Keratinocyte (primary cell): Measurements from ENCODE around the gene SPRTN. TPM values are rescaled to one million over a fixed set of nuclear protein-coding genes. Genes with fewer than 3 reads are reported as not detected.
A peak's percentile ranks its signal among the peaks of the same experiment; 100 is the strongest.

ENCODE experiments used
- DNase-seq: peaks from one replicate; pipeline ENCODE4 v3.0.0-alpha.2; 2011; ENCODE audit warnings: low read depth, missing footprints, low spot score
- FAIRE-seq: peaks from 2 replicates; lab custom pipeline; 2011; peaks lifted over from hg19 to GRCh38; lab: Jason Lieb, UNC
- H2AFZ ChIP-seq: 2 replicates; pipeline ENCODE4 v1.6.0; 2012; ENCODE audit warnings: low read length, control low read depth, inconsistent platforms; ENCODE audit not compliant: control insufficient read depth
- H3K27ac ChIP-seq: 2 replicates; pipeline ENCODE4 v1.5.1; 2011; ENCODE audit warnings: low read length; ENCODE audit not compliant: control insufficient read depth, insufficient read depth
- H3K27me3 ChIP-seq: 3 replicates; pipeline ENCODE4 v1.6.0; 2011; ENCODE audit warnings: low read length; ENCODE audit not compliant: control insufficient read depth, insufficient read depth; ENCODE audit errors: extremely low read depth
- H3K36me3 ChIP-seq, 2 experiments: 2 replicates in 1 of 2; 3 replicates in 1 of 2; pipeline ENCODE4 v1.5.1; 2011; ENCODE audit warnings: low read length in 2 of 2, mild to moderate bottlenecking in 1 of 2; ENCODE audit not compliant: control insufficient read depth in 2 of 2, insufficient read depth in 2 of 2; ENCODE audit errors: extremely low read depth in 1 of 2
- H3K4me1 ChIP-seq: 3 replicates; pipeline ENCODE4 v1.5.1; 2011; ENCODE audit warnings: low read length; ENCODE audit not compliant: control insufficient read depth, insufficient read depth; ENCODE audit errors: extremely low read depth
- H3K4me2 ChIP-seq: 3 replicates; pipeline ENCODE4 v1.6.0; 2011; ENCODE audit warnings: low read depth, low read length; ENCODE audit not compliant: control insufficient read depth, insufficient read depth; ENCODE audit errors: extremely low read depth
- H3K4me3 ChIP-seq, 3 experiments: fragments of 200-600 bp in 1 of 3; sonication (generic) in 1 of 3; 2 replicates in 2 of 3; 3 replicates in 1 of 3; pipeline ENCODE4 v1.5.1; 2011 to 2016; ENCODE audit warnings: low read length in 3 of 3, mild to moderate bottlenecking in 3 of 3, control low read depth in 2 of 3, inconsistent platforms in 1 of 3, low read depth in 1 of 3, mixed read lengths in 1 of 3, mixed run types in 1 of 3, moderate library complexity in 1 of 3; ENCODE audit not compliant: control insufficient read depth in 2 of 3, insufficient read depth in 2 of 3; ENCODE audit errors: extremely low read depth in 1 of 3
- H3K79me2 ChIP-seq: 2 replicates; pipeline ENCODE4 v1.6.0; 2012; ENCODE audit warnings: low read length; ENCODE audit not compliant: control insufficient read depth, insufficient read depth
- H3K9ac ChIP-seq: 3 replicates; pipeline ENCODE4 v1.6.0; 2011; ENCODE audit warnings: low read length; ENCODE audit not compliant: control insufficient read depth, insufficient read depth; ENCODE audit errors: extremely low read depth
- H3K9me1 ChIP-seq: 3 replicates; pipeline ENCODE4 v1.6.0; 2011; ENCODE audit warnings: low read length; ENCODE audit not compliant: control insufficient read depth, insufficient read depth; ENCODE audit errors: extremely low read depth
- H3K9me3 ChIP-seq: 2 replicates; pipeline ENCODE4 v1.5.1; 2012; ENCODE audit warnings: low read depth, low read length; ENCODE audit not compliant: control insufficient read depth
- H4K20me1 ChIP-seq: 3 replicates; pipeline ENCODE4 v1.6.0; 2011; ENCODE audit warnings: low read length; ENCODE audit not compliant: control insufficient read depth, insufficient read depth; ENCODE audit errors: extremely low read depth
- EZH2 ChIP-seq: IDR thresholded peaks from one replicate; pipeline ENCODE4 v1.6.1; 2012; ENCODE audit warnings: inconsistent platforms, mild to moderate bottlenecking, low read length, moderate library complexity
- dilution Hi-C: fragments of 300-500 bp; cut with MboI; formaldehyde crosslinking; loops from one replicate; pipeline ENCODE4 v1.7.0; 2020; ENCODE audit warnings: low sequenced_read_pairs; ENCODE audit not compliant: extremely low pct_ligation_motif_present
- polyA plus RNA-seq, 5 experiments: library from polyadenylated mRNA; depleted of rRNA in 3 of 5; stranded (reverse) in 3 of 5; stranded (forward) in 1 of 5; unstranded in 1 of 5; fragments of >200 nt; gene quantifications; 1 replicate in 1 of 5; 2 replicates in 3 of 5; 3 replicates in 1 of 5; pipeline versions ENCODE4 v1.2.1 to v1.2.3, GENCODE V29; 2011 to 2012; ENCODE audit warnings: missing spikeins in 2 of 5, low read depth in 1 of 5, low replicate concordance in 1 of 5
- TF ChIP-seq, protein P1 (sequence below), 3 experiments: IDR thresholded peaks in 1 of 3; conservative IDR thresholded peaks in 1 of 3; optimal IDR thresholded peaks in 1 of 3; 2 replicates in 2 of 3; 3 replicates in 1 of 3; pipeline versions ENCODE3 to v1.5.1; 2011; ENCODE audit warnings: low read length in 3 of 3, mild to moderate bottlenecking in 3 of 3, moderate library complexity in 2 of 3, control low read depth in 1 of 3, inconsistent platforms in 1 of 3; ENCODE audit not compliant: insufficient read depth in 2 of 3; ENCODE audit errors: extremely low read depth in 1 of 3

Gene SPRTN
- polyA plus RNA-seq, 1 donor (not counting 4 experiments of a cell fraction or from before 2014, with no cell fraction given), result 17.4 TPM

- no peak overlapping the region for H3K27ac ChIP-seq
- TF ChIP-seq EZH2, result no peak
- TF ChIP-seq, protein P1, sequence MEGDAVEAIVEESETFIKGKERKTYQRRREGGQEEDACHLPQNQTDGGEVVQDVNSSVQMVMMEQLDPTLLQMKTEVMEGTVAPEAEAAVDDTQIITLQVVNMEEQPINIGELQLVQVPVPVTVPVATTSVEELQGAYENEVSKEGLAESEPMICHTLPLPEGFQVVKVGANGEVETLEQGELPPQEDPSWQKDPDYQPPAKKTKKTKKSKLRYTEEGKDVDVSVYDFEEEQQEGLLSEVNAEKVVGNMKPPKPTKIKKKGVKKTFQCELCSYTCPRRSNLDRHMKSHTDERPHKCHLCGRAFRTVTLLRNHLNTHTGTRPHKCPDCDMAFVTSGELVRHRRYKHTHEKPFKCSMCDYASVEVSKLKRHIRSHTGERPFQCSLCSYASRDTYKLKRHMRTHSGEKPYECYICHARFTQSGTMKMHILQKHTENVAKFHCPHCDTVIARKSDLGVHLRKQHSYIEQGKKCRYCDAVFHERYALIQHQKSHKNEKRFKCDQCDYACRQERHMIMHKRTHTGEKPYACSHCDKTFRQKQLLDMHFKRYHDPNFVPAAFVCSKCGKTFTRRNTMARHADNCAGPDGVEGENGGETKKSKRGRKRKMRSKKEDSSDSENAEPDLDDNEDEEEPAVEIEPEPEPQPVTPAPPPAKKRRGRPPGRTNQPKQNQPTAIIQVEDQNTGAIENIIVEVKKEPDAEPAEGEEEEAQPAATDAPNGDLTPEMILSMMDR (optimal IDR thresholded peaks at IDR 0.05 in 1 of 3, IDR thresholded peaks at IDR 0.05 in 1 of 3, conservative IDR thresholded peaks at IDR 0.05 in 1 of 3; ENCODE audit: extremely low read depth in 1 of 3, insufficient read depth in 2 of 3, low read length in 3 of 3), result no peak
- DNase-seq (no peak), FAIRE-seq (no peak)
- no peak overlapping the region for H2AFZ ChIP-seq
- H3K9me1 ChIP-seq, result no peaks in the 10 kb centered on the region
- H3K4me3 ChIP-seq, result peak overlapping the region; percentile 18 to 90 (median 65)
- H3K79me2 ChIP-seq, result peaks cover 71% of the 10 kb centered on the region
- H3K36me3 ChIP-seq, result peaks cover 1 to 3% of the 10 kb centered on the region in 2 experiments
- no peaks in the 10 kb centered on the region for H3K9me3 ChIP-seq
- peak overlapping the region; percentile 89 for H3K4me2 ChIP-seq
- H3K4me1 ChIP-seq, result peaks cover 39% of the 10 kb centered on the region
- peak overlapping the region; percentile 18 for H3K9ac ChIP-seq
- dilution Hi-C loops, result no loop called here
- H3K27me3 ChIP-seq, result no peaks in the 10 kb centered on the region
- H4K20me1 ChIP-seq, result peaks cover 18% of the 10 kb centered on the region
Observed at GRCh38 chr1:231334079-231334666, 3.9 kb upstream of the SPRTN start.

DNA sequence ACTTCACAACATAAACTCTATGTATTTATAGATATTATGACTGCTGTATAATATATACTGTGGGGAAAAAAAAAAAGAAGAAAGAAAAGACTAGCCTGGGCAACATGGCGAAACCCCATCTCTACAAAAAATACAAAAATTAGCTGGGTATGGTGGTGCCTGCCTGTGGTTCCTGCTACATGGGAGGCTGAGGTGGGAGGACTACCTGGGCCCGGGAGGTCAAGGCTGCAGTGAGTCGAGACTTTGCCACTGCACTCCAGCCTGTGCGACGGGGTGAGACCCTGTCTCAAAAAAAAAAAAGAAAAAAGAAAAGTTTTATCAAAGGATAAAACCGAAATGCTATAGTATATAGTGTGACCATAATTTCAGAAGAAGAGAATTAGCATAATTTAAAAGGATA, 3.1 kb upstream of the SPRTN start:
- no peaks in the 10 kb centered on the region for H3K27me3 ChIP-seq
- peaks cover 1 to 3% of the 10 kb centered on the region in 2 experiments for H3K36me3 ChIP-seq
- peak overlapping the region; percentile 18 to 90 (median 65) for H3K4me3 ChIP-seq
- peaks cover 18% of the 10 kb centered on the region for H4K20me1 ChIP-seq
- dilution Hi-C loops, result no loop called here
- H3K4me1 ChIP-seq, result peaks cover 42% of the 10 kb centered on the region
- H3K4me2 ChIP-seq, result peak overlapping the region; percentile 89
- no peak for DNase-seq
- TF ChIP-seq, protein P1 (optimal IDR thresholded peaks at IDR 0.05 in 1 of 3, IDR thresholded peaks at IDR 0.05 in 1 of 3, conservative IDR thresholded peaks at IDR 0.05 in 1 of 3; ENCODE audit: extremely low read depth in 1 of 3, insufficient read depth in 2 of 3, low read length in 3 of 3), result no peak
- no peak for TF ChIP-seq EZH2
- peaks cover 78% of the 10 kb centered on the region for H3K79me2 ChIP-seq
- H3K9me1 ChIP-seq, result no peaks in the 10 kb centered on the region
- FAIRE-seq, result no peak
- no peak overlapping the region for H2AFZ ChIP-seq
- H3K9ac ChIP-seq, result no peak overlapping the region
- H3K9me3 ChIP-seq, result no peaks in the 10 kb centered on the region
- H3K27ac ChIP-seq, result no peak overlapping the region
